ENCODE measurements around the gene TSPAN12. TPM values are rescaled to one million over a fixed set of nuclear protein-coding genes. Genes with fewer than 3 reads are reported as not detected.
A peak's percentile ranks its signal among the peaks of the same experiment; 100 is the strongest.

Gene TSPAN12
- total RNA-seq, 1 donor from 2014 or later = 68.7 TPM

DNA sequence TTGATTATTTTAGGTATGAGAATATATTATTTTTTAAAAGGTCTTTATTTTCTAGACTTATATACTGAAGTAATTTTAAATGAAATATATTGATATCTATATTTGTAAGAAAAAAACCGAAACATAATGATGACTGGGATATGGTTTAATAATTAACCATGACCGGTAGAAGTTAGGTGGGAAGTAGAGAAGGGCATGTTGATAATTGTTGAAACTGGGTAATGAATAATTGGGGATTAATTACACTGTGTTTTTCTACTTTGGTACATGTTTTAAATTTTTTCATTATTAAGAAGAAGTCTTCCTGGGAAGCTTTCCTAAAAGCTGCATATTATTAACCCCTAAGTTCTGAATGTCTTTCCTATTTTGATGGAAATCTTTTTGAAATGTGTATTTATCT, 16.3 kb downstream of the TSPAN12 start:
- H3K4me1 ChIP-seq = peaks cover 22% of the 10 kb centered on the region
- no peak for DNase-seq
- TF ChIP-seq, protein P1, sequence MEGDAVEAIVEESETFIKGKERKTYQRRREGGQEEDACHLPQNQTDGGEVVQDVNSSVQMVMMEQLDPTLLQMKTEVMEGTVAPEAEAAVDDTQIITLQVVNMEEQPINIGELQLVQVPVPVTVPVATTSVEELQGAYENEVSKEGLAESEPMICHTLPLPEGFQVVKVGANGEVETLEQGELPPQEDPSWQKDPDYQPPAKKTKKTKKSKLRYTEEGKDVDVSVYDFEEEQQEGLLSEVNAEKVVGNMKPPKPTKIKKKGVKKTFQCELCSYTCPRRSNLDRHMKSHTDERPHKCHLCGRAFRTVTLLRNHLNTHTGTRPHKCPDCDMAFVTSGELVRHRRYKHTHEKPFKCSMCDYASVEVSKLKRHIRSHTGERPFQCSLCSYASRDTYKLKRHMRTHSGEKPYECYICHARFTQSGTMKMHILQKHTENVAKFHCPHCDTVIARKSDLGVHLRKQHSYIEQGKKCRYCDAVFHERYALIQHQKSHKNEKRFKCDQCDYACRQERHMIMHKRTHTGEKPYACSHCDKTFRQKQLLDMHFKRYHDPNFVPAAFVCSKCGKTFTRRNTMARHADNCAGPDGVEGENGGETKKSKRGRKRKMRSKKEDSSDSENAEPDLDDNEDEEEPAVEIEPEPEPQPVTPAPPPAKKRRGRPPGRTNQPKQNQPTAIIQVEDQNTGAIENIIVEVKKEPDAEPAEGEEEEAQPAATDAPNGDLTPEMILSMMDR (IDR thresholded peaks at IDR 0.05; ENCODE audit: borderline replicate concordance) = no peak
- H3K27me3 ChIP-seq (ENCODE audit: low read depth) = no peaks in the 10 kb centered on the region
- intact Hi-C loops (cut with micrococcal nuclease) = no loop called here
- no peak overlapping the region for H3K27ac ChIP-seq (replicated peaks)
- no peaks in the 10 kb centered on the region for H3K9me3 ChIP-seq (replicated peaks)
- peaks cover 20% of the 10 kb centered on the region for H3K36me3 ChIP-seq
- no peak overlapping the region for H3K4me3 ChIP-seq

DNA sequence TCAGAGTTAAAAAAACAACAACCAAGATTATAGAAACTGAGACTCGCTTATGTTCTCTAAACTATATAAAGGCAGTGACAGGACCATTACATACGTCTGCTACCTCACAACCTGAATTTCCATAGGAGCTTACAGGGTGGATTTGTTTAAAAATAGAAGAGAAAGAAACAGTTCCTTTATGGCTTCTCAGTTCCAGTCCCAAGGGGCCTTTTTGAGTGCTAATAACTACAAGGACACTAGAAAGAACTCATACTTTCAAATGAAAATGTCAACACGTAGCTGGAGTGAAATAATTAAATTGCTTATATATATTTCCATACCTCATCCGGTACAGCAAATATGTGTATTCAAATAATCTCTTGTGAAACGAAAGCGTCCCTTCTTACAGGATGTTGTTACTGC, 19.7 kb downstream of the TSPAN12 start:
- intact Hi-C loops (cut with micrococcal nuclease) = no loop called here
- peak overlapping the region; percentile 34 for H3K4me3 ChIP-seq
- no peak for DNase-seq
- H3K4me1 ChIP-seq = peaks cover 8% of the 10 kb centered on the region
- no peaks in the 10 kb centered on the region for H3K9me3 ChIP-seq (replicated peaks)
- peaks cover 27% of the 10 kb centered on the region for H3K36me3 ChIP-seq
- H3K27ac ChIP-seq (replicated peaks) = peak overlapping the region; percentile 34
- no peaks in the 10 kb centered on the region for H3K27me3 ChIP-seq (ENCODE audit: low read depth)
- TF ChIP-seq, protein P1 (IDR thresholded peaks at IDR 0.05; ENCODE audit: borderline replicate concordance) = no peak

DNA sequence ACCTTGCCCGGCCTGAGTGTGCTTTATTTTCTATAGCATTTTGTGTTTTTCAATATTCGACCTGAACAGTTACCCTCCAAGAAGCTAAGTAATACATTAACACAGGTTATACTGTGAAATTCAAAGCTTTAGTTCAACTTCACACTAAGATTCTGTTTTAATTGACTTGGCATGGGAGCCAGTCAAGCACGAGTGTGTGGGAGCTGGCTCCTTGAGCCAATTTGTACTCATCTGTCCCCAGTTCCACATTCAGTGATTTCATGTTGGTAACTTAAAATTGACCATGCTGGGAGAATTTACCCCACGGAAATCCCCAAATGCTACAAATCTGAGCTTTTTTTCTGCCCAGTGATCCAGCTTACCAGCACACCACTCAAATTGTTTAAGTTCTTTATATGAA, 20.3 kb downstream of the TSPAN12 start:
- Histone ChIP-seq H3K4me3 (no peak overlapping the region), H3K36me3 (peaks cover 24% of the 10 kb centered on the region), H3K27me3 (ENCODE audit: low read depth) (no peaks in the 10 kb centered on the region), H3K9me3 (replicated peaks) (no peaks in the 10 kb centered on the region), H3K4me1 (peaks cover 8% of the 10 kb centered on the region), H3K27ac (replicated peaks) (no peak overlapping the region)
- intact Hi-C loops (cut with micrococcal nuclease) = no loop called here
- TF ChIP-seq, protein P1 (IDR thresholded peaks at IDR 0.05; ENCODE audit: borderline replicate concordance) = no peak
- no peak for DNase-seq

DNA sequence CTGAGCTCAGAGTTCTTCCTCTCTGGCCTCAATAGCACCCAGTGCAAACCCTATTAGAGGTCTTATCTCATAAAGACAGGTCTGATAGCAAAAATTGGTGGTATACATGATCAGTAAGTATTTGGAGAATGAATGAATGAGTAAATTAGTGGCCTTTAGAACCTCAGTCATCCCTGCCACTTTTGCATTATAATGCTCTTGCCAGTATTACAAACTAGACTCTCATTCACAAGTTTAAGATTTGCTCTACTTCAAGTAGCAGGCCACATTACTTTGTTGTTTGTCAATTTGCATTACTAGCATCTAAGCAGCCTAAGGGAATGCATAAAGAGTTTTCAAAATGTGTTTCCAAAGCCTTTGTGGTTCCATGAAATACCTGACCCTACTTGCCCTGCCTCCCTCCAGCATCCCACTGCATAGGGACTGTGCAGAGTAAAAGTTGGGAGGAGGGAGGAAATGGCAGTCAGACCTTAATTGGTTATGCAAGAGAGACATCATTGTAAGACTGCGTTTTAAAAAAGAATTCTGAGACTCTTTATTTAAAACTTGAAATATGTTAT, 21.3 kb downstream of the TSPAN12 start:
- H3K9me3 ChIP-seq (replicated peaks) = no peaks in the 10 kb centered on the region
- TF ChIP-seq, protein P1 (IDR thresholded peaks at IDR 0.05; ENCODE audit: borderline replicate concordance) = no peak
- H3K27me3 ChIP-seq (ENCODE audit: low read depth) = no peaks in the 10 kb centered on the region
- intact Hi-C loops (cut with micrococcal nuclease) = no loop called here
- H3K36me3 ChIP-seq = peaks cover 24% of the 10 kb centered on the region
- DNase-seq = no peak
- H3K27ac ChIP-seq (replicated peaks) = no peak overlapping the region
- peaks cover 8% of the 10 kb centered on the region for H3K4me1 ChIP-seq
- H3K4me3 ChIP-seq = no peak overlapping the region

DNA sequence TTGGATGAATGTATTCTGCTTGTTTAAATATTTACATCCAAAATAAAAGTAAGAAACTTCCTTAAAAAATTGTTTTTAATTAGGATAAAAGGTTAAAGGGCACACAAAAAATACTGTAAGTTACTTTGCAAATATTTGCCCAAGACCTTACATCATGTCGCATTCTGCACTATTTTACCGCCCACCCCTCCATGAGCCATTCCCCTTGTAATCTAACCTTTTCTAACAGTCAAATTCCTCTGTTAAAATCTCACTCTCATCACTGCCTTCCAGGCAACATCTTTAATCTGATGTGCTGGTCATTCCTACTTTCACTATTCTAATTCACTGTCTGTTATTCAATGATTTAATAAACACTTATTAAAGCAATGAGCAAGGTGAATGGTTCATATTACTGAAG, 23.2 kb downstream of the TSPAN12 start:
- Histone ChIP-seq H3K4me1 (peaks cover 8% of the 10 kb centered on the region), H3K27ac (replicated peaks) (no peak overlapping the region), H3K4me3 (no peak overlapping the region), H3K9me3 (replicated peaks) (peaks cover 7% of the 10 kb centered on the region), H3K36me3 (peaks cover 36% of the 10 kb centered on the region), H3K27me3 (ENCODE audit: low read depth) (no peaks in the 10 kb centered on the region)
- DNase-seq = no peak
- intact Hi-C loops (cut with micrococcal nuclease) = no loop called here
- TF ChIP-seq, protein P1 (IDR thresholded peaks at IDR 0.05; ENCODE audit: borderline replicate concordance) = no peak
